Stimulated activated CD4-positive, alpha-beta T cell treated with anti-CD3 and anti-CD28 coated beads, Interleukin-15, amount 100 ng/mL, for 1 hour (primary cell): ENCODE measurements around the gene SLC35G4.
"Not testable (repeated sequence)": the region's sequence is repeated elsewhere in the genome, so short reads cannot be mapped to it uniquely, and the experiment has no call there.

Experiments used
- DNase-seq, 2 donors: peaks; one replicate each; pipeline ENCODE4 v3.0.0-alpha.2; 2020; ENCODE audit warnings: low read depth in 1 of 2, low spot score in 1 of 2

The SLC35G4 gene

DNA sequence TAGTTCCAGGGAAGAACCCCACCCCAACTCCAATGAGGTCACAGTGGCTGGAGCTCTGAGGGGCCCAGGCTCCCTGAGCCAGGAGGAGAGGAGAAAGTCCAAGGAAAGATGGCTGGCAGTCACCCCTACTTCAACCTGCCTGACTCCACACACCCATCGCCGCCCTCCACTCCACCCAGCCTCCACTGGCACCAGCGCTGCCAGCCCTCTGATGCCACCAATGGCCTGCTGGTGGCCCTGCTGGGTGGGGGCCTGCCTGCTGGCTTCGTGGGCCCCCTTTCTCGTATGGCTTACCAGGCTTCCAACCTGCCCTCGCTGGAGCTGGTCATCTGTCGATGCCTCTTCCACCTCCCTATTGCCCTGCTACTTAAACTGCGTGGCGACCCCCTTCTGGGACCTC, at the start of gene SLC35G4:
TSS of gene SLC35G4 (plus strand) at position 109 of the 400 bp plus-strand sequence. CDS start at position 109, 0 bp downstream.
- DNase-seq, result not testable (repeated sequence)

DNA sequence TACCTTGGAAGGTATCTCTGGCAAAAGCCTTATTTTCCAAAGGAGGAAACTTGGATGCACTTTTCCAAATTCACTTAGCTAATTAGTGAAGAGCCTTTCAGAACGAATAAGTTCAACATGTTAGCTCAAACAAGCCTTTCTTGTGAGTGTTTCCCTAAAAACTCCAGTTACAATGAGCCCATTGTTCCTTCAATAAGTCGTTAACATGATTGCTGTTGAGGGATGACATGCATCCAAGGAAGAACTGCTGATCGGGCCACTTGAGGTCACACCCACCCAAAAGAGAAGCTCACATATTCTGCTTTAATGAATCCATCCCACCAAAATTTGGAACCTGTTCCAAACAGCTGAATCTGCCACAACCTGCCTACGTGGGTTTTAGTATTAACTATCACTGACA, 48.1 kb upstream of the SLC35G4 start:
- DNase-seq, result no peak

DNA sequence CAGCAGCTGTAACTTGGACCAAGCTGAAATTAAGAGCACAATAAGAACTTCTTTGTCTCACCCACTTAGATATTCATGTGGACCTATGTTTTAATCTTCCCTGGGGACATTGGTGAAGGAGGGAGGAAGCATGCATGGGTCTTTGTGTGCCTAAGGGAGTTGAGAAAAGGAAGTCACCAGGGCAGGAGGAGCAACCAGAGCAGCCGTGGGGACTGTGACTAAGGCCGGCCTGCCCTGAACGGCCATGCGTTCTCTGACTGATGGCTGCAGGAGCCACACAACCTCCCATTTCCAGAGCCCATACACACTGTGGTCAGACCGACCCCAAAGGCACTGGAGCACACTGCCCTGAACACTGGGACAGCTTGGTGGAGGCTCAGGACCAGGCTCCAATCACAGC, 43.7 kb upstream of the SLC35G4 start:
- no peak for DNase-seq

DNA sequence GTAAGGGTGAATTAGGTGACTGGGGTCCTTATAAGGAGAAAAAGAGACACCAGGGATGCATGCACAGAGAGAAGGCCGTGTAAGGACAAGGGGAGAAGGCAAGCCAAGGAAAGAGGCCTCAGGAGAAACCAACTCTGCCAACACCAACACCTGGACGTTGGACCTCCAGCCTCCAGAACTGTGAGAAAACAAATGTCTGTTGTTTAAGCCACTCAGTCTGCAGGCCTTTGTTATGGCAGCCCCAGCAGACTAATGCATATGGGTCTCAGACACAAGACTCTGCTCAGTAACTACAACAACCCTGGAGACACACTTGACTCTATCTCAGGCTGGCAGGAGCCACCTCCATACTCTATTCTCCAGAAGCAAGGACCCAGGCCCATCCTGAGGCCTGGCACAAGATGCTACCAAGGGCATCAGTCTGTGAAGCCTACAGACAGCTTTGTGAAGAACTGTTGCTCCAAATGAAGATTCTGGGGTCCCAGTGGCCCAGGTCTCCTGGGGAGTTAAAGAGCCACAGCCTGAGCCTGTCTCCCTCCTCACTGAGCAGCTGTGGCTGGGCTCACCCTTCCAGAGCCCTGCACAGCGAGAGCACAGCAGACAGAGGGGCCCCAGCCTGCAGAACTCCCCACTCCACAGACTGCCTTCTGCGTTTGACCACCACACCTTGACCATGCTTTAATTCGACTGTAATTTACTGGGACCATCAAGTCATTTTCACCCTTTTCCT, 43.0 kb upstream of the SLC35G4 start:
- no peak for DNase-seq

DNA sequence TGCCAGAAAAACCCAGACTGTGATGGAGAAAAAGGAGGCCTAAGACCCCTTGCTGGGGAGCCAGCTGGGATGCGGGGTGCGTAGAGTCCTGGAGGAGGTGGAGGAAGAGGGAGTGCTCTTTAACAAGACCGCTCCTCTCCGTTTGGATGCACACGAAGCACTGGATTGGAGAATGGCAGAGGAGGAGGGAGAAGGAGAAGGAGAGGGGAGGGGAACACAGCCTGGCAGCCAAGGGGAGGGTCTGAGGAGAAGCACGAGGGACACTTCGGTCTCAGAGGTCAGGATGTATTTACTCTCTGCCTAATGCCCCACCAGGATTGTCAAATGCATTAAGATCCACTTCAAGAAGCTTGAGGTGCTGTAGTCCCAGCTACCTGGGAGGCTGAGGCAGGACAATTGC, 42.0 kb upstream of the SLC35G4 start:
- no peak for DNase-seq

DNA sequence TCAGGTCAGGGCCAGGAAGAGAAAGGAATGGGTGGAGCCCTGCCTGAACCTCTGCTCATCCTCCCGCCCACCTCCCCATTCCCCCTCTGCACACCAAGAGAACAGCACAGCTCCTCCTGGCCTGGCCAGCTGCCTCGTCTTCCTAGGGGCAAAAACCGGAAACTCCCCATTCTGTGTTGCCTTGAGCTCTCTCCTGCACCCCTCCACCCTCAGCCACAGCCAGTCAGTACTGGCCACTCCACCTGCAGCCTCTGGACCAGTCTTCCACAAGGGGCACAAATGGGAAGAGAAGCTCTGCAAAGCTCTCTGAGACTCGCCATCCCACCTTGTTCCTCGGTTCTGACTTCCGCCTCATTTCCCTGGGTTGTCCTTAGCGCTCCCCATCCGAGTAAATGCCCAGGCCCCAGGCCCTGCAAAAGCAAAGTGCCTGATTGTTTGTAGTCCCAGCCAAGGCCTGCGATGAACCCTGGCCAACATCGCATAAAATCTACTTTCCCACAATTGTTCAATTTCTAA, 39.3 kb upstream of the SLC35G4 start:
- DNase-seq, result no peak

DNA sequence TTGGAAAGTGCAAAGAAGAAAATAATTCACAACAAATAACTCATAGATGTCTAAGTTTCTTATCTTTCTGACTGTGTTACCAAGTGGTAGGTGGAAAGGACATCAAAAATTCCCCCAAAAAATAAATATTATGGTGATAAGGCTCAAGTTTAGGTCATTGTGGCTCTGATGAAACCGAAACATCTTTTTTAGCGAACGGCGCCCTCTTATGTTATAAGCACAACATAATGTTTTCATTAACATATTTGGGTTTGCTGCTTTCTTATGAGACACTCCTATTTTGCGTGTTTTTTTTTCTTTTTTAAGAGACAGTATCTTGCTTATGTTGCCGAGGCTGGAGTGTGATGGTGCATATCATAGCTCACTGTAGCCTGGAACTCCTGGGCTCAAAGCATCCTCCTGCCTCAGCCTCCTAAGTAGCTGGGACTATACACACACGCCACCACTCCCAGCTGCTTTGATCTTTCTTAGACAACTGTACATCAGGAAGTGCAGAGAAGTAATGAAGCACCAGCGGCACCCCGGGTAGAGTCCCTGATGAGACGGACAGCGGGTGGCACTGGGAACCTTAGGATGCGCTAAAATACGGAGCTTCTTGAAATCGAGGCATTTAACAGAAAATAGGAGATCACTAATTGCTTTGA, 38.5 kb upstream of the SLC35G4 start:
- no peak for DNase-seq

DNA sequence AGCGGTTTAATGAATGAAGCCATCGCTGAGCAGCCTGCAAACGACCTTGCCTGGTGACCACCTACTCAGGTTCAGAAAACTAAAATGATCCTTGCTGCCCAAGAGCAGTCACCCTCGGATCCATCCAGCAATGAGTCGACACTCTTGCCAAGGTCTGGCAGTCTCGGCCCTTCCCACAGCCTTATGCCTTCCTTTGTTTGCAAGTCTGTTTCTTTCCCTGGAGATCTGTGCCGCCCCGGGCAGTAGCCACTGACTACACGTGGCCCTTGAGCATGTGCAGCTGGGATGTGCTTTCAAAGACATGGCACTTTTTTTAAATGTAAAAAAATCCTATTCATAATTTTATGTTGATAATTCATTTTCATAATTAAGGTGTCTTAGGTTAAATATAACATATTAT, 37.2 kb upstream of the SLC35G4 start:
- no peak for DNase-seq

DNA sequence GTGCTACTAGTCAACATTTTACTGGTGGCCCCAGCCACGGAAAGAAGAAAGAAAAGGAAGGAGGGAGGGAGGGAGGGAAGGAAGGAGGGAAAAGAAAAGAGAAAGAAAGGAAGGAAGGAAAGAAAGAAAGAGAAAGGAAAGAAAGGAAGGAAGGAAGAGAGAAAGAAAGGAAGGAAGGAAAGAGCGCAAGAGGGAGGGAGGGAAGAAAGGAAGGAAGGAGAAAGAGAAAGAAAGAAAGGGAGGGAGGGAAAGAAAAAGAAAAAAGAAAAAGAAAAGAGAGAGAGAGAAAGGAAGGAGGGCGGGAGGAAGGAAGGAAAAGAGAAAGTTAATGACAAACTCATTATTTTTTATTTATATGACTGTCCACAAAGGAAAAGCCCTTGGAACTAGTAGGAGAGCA, 34.9 kb upstream of the SLC35G4 start:
- DNase-seq, result no peak

DNA sequence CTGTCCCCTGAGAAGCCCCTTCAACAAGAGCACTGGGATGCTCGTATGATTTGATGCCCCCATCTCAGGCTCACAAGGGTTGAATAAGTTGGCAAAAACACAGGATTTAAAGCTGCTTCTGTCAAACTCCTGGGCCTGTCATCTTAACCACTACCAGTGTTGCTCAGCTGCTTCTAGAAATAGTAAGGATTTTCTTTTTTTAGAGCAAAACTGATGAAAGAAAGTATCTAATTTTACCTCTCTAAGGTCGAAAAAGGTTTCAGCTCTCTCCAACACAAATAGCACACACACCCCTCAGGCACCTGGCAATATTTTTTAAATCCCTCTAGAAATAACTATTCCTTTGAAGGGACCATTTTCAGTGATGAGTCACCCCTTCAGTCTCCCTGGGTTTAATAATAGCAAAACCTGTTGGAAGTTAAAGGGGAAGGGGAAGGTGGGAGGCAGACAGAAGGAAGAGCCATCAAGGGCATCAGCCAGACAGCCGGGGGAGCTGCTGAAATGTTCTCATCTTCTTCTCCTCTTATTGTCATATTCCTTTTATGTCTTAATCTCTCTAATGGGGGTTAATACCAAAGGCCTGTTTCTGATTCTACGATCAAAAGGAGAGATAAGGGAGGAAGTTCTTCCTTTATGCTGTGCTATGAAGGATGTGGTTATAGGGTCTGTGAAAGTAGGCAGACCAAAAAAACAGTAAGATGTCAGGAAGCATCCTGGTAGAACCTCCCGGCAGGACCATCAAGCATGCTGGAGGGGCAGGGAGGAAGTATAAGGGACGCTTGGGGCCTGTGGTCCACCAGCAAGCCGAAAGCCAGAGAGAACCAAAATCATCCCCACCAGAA, 31.9 kb upstream of the SLC35G4 start:
- no peak for DNase-seq

DNA sequence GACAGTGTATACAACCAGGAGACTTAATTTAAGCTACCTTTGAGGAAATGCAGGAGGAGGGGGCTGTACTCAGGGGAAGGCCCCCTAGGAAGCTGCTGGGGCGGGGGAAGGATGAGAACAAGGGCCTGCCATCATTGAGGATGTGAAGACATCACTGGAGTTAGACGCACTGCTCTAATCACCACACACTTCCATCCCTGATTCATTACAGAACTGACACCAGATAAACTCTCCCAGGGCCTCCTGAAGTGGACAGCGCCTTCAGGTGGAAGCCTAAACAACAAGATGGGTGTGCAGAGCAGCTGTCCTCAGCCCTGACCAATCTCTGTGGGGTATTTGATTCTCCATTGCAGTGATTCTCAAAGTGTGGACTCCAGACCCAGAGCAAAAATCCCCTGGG, 30.6 kb upstream of the SLC35G4 start:
- DNase-seq, result no peak

DNA sequence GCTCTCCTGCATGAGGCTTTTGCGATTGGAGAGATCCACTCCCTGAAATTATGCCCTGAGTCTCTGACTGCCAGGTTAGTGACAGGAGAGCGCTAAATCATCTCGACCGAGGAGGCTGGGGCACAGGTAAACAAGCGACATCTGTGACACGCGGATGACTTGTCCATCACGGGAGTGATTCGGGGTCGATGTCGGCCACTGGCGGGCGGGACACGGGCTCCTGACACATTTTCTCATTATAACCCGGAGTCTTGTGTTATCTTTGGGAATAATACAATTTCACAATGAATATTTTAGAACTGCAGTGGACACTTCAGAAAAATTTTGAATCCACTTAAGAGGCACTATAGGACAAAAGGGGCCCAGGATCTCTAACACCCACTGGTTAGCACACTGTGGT, 29.5 kb upstream of the SLC35G4 start:
- no peak for DNase-seq

DNA sequence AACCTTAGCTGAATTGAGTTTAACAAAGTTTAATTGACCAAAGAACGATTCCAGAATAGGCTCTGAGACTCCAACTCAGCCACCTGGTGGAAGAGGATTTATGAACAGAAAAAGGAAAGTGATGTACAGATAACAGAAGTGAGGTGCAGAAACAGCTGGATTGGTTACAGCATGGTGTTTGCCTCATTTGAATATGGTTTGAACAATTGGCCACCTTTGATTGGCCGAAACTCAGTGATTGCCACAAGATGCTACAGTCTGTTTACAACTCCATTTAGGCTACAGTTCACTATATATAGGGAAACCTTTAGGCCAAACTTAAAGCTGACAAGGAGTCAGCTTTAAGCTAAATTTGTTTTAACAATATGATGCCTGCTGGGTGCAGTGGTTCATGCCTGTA, 28.1 kb upstream of the SLC35G4 start:
- no peak for DNase-seq

DNA sequence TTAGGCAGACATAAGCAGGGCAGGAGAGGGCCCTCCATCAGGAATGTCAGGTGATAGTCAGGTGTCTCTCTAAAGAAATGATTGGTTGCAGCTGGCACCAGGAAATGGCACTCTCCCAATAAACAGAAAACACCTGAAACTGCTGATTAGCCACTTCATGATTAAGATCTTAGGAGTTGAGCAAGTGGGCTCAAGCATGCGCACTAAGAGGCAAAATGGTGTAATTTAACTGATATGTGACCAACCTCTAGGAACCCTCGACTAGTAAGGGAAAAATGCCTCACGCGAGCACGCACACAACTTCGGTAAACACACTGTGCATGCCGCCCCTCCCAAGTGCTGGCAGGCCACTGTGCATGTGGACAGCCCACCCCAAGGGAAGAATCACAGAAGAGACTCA, 23.8 kb upstream of the SLC35G4 start:
- DNase-seq, result no peak

DNA sequence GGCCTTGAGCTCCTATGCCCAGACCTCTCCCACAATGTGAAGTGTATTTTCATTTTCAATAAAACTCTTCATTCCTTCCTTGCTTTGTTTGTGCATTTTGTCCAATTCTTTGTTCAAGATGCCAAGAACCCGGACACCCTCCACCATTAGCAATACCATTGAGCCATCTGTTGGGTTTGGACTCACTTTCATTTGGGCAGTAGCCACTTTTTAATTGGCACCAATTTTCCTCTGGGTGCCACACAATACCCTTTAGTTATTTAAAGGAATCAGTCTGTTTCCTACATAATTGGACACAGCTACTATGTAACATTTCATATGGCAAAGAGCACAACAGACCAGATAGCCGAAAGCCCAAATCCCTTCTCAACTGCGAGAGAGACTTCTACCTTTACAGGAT, 22.5 kb upstream of the SLC35G4 start:
- no peak for DNase-seq

DNA sequence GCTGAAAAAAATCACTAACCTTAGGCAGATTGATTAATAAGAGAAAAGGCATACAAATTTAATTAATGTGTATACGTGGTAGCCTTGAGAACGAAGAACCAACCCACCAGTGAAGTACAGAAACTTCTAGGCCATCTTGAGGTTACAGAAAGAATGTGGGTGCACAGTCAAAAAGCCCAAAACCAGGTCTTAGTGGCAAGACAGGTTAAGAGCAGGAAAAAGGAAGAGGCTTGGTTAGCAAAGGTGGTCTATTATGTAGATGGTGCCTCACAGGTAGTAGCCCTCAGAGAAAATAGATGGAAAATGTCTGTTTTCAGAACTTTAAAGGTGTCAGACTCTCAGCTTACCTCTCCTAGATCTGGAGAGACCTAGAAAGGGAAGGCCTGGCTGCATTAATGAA, 22.0 kb upstream of the SLC35G4 start:
- DNase-seq, result no peak

DNA sequence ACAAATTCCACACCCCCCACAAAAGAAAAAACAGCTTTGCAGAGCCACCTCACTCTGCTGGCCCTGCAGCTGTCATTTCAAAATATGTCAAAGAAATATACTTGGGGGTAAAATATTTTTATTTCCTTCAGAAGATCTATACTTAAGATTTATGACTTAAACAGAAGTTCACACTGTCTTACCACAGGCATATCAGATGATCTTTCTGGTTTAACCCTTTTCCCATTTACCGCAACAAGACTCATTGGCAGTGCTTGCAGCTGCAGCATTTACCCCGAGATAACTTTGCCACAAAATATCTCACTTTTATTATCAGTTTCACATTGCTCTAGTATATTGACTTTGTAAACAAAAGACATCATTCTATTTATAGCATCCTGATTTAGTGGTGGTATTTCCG, 21.6 kb upstream of the SLC35G4 start:
- DNase-seq, result no peak

DNA sequence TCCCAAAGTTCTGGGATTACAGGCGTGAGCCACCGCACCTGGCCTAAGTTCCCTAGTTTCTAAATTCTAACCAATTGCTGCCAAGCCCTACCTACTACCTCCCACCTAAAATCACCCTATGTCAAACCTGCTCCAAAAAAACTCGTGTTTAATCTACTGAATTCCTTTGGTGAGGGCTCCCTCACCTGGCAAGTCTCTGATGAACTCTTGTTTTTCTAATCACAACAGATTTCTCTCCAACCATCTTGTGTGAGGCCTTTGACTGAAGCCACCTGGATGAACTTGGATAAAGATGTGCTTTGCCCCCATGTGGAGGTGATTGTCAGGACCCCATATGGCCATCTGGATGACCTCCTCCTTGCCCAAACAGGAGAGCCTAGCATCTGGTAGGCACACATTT, 17.4 kb upstream of the SLC35G4 start:
- no peak for DNase-seq

DNA sequence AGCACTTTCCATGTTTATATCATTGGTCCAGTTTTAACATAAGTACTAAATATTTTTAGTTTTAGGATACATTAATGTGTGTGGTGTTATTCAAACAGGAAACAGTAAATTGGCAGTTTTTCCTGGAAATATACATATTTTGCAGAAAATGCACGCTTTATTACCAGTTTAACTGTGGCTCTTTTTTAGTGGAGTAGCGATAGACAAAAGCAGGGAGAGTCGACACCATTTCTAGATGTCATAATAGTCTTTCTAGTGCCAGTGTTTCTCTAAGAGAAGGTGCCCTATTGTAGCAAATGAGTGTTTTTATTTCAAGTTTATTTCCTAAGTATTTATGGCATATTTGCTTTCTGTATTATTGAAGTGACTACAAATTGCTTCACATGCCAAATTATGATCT, 9.1 kb upstream of the SLC35G4 start:
- no peak for DNase-seq

DNA sequence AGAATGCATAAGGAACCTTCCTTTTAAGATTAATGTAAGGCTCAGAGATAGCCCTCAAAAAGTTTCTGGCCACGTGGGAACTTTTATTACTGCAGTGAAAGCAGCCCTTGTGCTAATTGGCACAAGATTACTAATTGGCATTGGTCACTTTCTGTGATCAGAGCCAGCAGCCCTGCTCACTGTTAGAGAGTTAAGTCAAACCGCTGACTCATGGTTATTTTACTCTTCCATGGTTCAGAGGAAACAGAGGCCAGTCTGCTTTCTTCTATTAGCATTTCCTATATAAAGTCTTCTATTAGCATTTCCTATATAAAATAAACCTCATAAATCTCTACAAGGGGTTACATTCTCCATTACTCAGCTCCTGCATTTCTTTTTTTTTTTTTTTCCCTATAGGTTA, 1.5 kb upstream of the SLC35G4 start:
- no peak for DNase-seq

DNA sequence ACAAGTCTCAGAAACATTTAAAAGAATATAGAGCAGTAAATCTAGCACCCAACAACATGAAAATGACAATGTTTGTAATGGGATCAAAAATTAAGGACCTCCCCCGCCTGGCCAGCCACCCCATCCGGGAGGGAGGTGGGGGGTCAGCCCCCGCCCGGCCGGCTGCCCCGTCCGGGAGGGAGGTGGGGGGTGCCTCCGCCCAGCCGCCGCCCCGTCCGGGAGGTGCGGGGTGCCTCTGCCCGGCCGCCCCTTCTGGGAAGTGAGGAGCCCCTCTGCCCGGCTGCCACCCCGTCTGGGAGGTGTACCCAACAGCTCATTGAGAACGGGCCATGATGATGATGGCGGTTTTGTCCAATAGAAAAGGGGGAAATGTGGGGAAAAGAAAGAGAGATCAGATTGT, 778 bp upstream of the SLC35G4 start:
- DNase-seq, result not testable (repeated sequence)

DNA sequence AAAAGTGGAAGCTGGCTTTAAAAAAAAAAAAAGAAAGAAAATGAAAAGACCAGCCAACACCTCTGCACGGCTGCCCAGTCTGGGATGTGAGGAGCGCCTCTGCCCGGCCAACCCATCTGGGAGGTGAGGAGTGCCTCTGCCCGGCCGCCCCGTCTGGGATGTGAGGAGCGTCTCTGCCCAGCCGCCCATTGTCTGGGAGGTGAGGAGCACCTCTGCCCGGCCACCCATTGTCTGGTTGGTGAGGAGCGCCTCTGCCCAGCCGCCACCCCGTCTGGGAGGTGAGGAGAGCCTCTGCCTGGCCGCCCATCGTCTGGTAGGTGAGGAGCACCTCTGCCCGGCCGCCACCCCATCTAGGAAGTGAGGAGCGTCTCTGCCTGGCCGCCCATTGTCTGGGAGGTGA, 3.7 kb downstream of the SLC35G4 start:
- DNase-seq, result not testable (repeated sequence)
